Lower leg skin (tissue), 4 donors: ENCODE measurements around the gene ADCY2. TPM values are rescaled to one million over a fixed set of nuclear protein-coding genes. Genes with fewer than 3 reads are reported as not detected.

Experiments used
- DNase-seq, 2 donors: peaks; one replicate each; pipeline ENCODE4 v3.0.0-alpha.2; 2019; ENCODE audit warnings: low spot score in 2 of 2
- H3K4me3 ChIP-seq: fragments of 200-600 bp; sonication (generic); 2 replicates; pipeline ENCODE4 v1.5.1; 2017; ENCODE audit warnings: mild to moderate bottlenecking, low read depth; ENCODE audit not compliant: poor library complexity, severe bottlenecking
- POLR2A ChIP-seq, 2 donors: fragments of 450-650 bp; IDR thresholded peaks; one replicate each; pipeline ENCODE4 v1.6.1; 2016 to 2017; ENCODE audit warnings: antibody characterized with exemption in 2 of 2, mild to moderate bottlenecking in 1 of 2, moderate library complexity in 1 of 2
- WGBS, 2 donors: methylation state at CpG; one replicate each; pipeline ENCODE4 v1.1.5; 2018; 5-methylcytosine and 5-hydroxymethylcytosine counted together
- intact Hi-C: fragments of 100-400 bp; cut with DNase I; formaldehyde crosslinking; loops from one replicate; pipeline ENCODE4 v1.15.0; 2023; ENCODE audit warnings: low total_unique reads
- total RNA-seq, 4 donors: library from RNA; depleted of rRNA; stranded (reverse); fragments of >200 nt; gene quantifications; one replicate each; pipeline ENCODE4 v1.1.0, GENCODE V29; 2016
- TF ChIP-seq, protein P1 (sequence below), 3 donors: fragments of 450-650 bp; IDR thresholded peaks; one replicate each; pipeline ENCODE4 v1.5.1; 2016; ENCODE audit warnings: antibody characterized with exemption in 3 of 3, mild to moderate bottlenecking in 3 of 3, moderate library complexity in 2 of 3

Gene ADCY2
- total RNA-seq, 4 donors from 2014 or later = 7.3 to 11.5 (median 8.2) TPM

DNA sequence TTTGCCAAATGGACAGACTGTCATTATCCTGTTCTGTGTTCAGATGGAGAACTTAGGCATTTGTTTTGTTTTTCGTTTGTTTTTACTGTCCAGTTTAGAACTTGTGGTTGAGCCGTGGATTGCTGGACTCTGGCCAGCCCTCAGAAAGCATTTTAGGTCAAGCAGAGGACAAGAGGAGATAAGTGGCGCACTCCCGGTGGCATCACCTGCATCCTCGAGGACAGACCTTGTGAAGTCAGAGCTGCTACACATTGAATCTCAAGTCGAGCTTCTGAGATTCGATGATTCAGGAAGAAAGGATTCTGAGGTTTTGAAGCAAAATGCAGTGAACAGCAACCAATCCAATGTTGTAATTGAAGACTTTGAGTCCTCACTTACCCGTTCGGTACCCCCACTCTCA is 481.9 kb downstream of the ADCY2 start:
- no peak for DNase-seq

DNA sequence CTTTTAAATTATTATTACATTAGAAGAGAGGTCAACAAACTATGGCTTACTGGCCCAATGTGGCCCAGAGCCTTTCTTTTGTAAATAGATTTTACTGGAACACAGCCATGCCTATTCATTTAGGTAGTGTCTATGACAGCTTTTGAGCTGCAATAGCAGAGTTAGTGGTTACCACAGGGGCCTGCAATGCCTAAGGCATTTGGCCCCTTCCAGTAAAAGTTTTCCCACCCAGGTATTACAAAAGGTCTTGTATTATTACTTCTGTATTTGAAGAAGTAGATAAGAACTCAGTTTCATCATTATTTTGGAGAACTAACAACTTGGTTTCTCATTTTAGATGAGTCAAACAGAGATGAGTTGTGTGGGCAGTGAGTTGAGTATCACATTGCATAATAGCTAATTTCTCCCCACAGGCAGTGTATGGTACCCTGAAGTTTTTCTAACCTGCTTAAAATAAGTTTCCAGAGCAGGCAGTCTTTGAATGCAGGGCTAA is 482.5 kb downstream of the ADCY2 start:
- intact Hi-C loops = no loop called here
- H3K4me3 ChIP-seq = no peak overlapping the region
- no peak for TF ChIP-seq POLR2A (IDR thresholded peaks at IDR 0.05)
- TF ChIP-seq, protein P1, sequence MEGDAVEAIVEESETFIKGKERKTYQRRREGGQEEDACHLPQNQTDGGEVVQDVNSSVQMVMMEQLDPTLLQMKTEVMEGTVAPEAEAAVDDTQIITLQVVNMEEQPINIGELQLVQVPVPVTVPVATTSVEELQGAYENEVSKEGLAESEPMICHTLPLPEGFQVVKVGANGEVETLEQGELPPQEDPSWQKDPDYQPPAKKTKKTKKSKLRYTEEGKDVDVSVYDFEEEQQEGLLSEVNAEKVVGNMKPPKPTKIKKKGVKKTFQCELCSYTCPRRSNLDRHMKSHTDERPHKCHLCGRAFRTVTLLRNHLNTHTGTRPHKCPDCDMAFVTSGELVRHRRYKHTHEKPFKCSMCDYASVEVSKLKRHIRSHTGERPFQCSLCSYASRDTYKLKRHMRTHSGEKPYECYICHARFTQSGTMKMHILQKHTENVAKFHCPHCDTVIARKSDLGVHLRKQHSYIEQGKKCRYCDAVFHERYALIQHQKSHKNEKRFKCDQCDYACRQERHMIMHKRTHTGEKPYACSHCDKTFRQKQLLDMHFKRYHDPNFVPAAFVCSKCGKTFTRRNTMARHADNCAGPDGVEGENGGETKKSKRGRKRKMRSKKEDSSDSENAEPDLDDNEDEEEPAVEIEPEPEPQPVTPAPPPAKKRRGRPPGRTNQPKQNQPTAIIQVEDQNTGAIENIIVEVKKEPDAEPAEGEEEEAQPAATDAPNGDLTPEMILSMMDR (IDR thresholded peaks at IDR 0.05) = no peak
- no peak for DNase-seq

More for the DNA sequence above, 481.9 kb downstream of the ADCY2 start:
- H3K4me3 ChIP-seq = no peak overlapping the region
- 86 to 87% methylated on average over 9 of the region's 9 CpGs for WGBS, 2 donors
- intact Hi-C loops = no loop called here
- TF ChIP-seq, protein P1 (IDR thresholded peaks at IDR 0.05) = no peak
- no peak for TF ChIP-seq POLR2A (IDR thresholded peaks at IDR 0.05)
